H1 (cell line): ENCODE results near the gene ZNF646. TPM values are rescaled to one million over a fixed set of nuclear protein-coding genes. Genes with fewer than 3 reads are reported as not detected.

Source experiments
- ATF3 ChIP-seq: IDR thresholded peaks from 2 replicates; pipeline ENCODE4 v1.6.1; 2011; ENCODE audit warnings: low read depth, mild to moderate bottlenecking, low read length; ENCODE audit not compliant: insufficient read depth
- FOSL1 ChIP-seq: IDR thresholded peaks from 2 replicates; pipeline ENCODE4 v1.6.1; 2011; ENCODE audit warnings: mild to moderate bottlenecking, low read depth, low read length, moderate library complexity; ENCODE audit not compliant: insufficient read depth
- POLR2AphosphoS5 ChIP-seq: IDR thresholded peaks from 2 replicates; pipeline ENCODE4 v1.6.1; 2011; ENCODE audit warnings: low read depth, low read length
- SIRT6 ChIP-seq: IDR thresholded peaks from one replicate; pipeline ENCODE4 v1.7.1; 2012; ENCODE audit warnings: low read length, inconsistent platforms
- ZNF274 ChIP-seq: IDR thresholded peaks from 2 replicates; pipeline ENCODE4 v1.7.0; 2012; ENCODE audit warnings: low read length, borderline replicate concordance; ENCODE audit errors: extremely low read depth
- polyA plus RNA-seq, 7 experiments: library from polyadenylated mRNA; depleted of rRNA in 3 of 7; stranded (reverse) in 5 of 7; unstranded in 2 of 7; fragments of >200 nt in 5 of 7; fragments of 200-250 nt in 2 of 7; gene quantifications; 1 replicate in 5 of 7; 2 replicates in 1 of 7; 4 replicates in 1 of 7; pipeline versions ENCODE4 v1.2.1 to v1.2.3, GENCODE V29; 2011 to 2013; ENCODE audit warnings: missing spikeins in 2 of 7, mixed read lengths in 2 of 7
- total RNA-seq: library from RNA; stranded (reverse); fragmentation: NEBNext Ultra II Directional; extraction: Animal tissue kit (Norgen Biotek cat#: 25700); gene quantifications from 2 replicates; pipeline ENCODE4 v1.2.1, GENCODE V29; 2021

Gene ZNF646
- total and polyA plus RNA-seq, 2 of the 8 experiments (the other 6 are each of a cell fraction or from before 2014, with no cell fraction given): 6.5 to 25.0 TPM

- TF ChIP-seq POLR2AphosphoS5 (no peak), ATF3 (no peak), ZNF274 (no peak), SIRT6 (no peak), FOSL1 (no peak)
Observed at GRCh38 chr16:31025339-31025738, 48.9 kb upstream of the ZNF646 start (continued).
